H1 (cell line): Measurements from ENCODE around the gene PDE4DIP. TPM values are rescaled to one million over a fixed set of nuclear protein-coding genes. Genes with fewer than 3 reads are reported as not detected.
"Not testable (repeated sequence)": the region's sequence is repeated elsewhere in the genome, so short reads cannot be mapped to it uniquely, and the experiment has no call there.

Source experiments
- CTCF ChIA-PET: fragments of 300-600 bp; sonication (Branson Sonifier 250); formaldehyde crosslinking; loops from one replicate; lab custom pipeline; 2021; ENCODE audit not compliant: partially characterized antibody; lab: Charles Lee
- POLR2A ChIA-PET: fragments of 300-600 bp; sonication (Branson Sonifier 250); formaldehyde crosslinking; loops from one replicate; lab custom pipeline; 2021; ENCODE audit warnings: inconsistent platforms; ENCODE audit not compliant: partially characterized antibody; lab: Charles Lee
- DNase-seq, 2 experiments: peaks; one replicate each; pipeline versions ENCODE4 v3.0.0 to v3.0.0-alpha.2; 2010 to 2022; ENCODE audit warnings: low spot score in 2 of 2, low read depth in 1 of 2, mixed read lengths in 1 of 2
- FAIRE-seq: peaks from 2 replicates; lab custom pipeline; 2011; peaks lifted over from hg19 to GRCh38; lab: Jason Lieb, UNC
- H2AFZ ChIP-seq: 2 replicates; pipeline ENCODE4 v1.8.1; 2012; ENCODE audit warnings: low read length, inconsistent platforms
- H2AK5ac ChIP-seq: 2 replicates; pipeline ENCODE4 v1.6.1; 2013; ENCODE audit warnings: low read depth, low read length
- H2BK120ac ChIP-seq: replicated peaks from 2 replicates; pipeline ENCODE3; 2013; ENCODE audit warnings: low read depth, low read length, inconsistent platforms
- H2BK12ac ChIP-seq: 2 replicates; pipeline ENCODE4 v1.6.1; 2013; ENCODE audit warnings: low read depth, low read length
- H2BK15ac ChIP-seq: 2 replicates; pipeline ENCODE4 v1.6.1; 2013; ENCODE audit warnings: low read length
- H2BK20ac ChIP-seq: 2 replicates; pipeline ENCODE4 v1.6.1; 2013; ENCODE audit warnings: low read length
- H2BK5ac ChIP-seq: 2 replicates; pipeline ENCODE4 v1.6.1; 2013; ENCODE audit warnings: low read depth, low read length
- H3K14ac ChIP-seq: 2 replicates; pipeline ENCODE4 v1.6.1; 2013; ENCODE audit warnings: inconsistent platforms; ENCODE audit not compliant: insufficient read length
- H3K18ac ChIP-seq: 2 replicates; pipeline ENCODE4 v1.6.1; 2013; ENCODE audit warnings: low read length; ENCODE audit errors: extremely low read depth
- H3K23ac ChIP-seq: 2 replicates; pipeline ENCODE4 v1.6.1; 2013; ENCODE audit warnings: inconsistent platforms; ENCODE audit not compliant: insufficient read length
- H3K23me2 ChIP-seq: 2 replicates; pipeline ENCODE4 v1.6.1; 2013; ENCODE audit warnings: low read depth, low read length
- H3K27ac ChIP-seq: 2 replicates; pipeline ENCODE4 v1.6.1; 2011; ENCODE audit warnings: low read depth, low read length, inconsistent platforms
- H3K27me3 ChIP-seq, 4 experiments: replicated peaks in 1 of 4; 1 replicate in 1 of 4; 2 replicates in 3 of 4; pipeline versions ENCODE4 v1.6.1 to v1.8.1; 2011 to 2013; ENCODE audit warnings: low read length in 3 of 4, mild to moderate bottlenecking in 3 of 4, inconsistent platforms in 2 of 4, mixed read lengths in 2 of 4, moderate library complexity in 1 of 4; ENCODE audit not compliant: control insufficient read depth in 3 of 4, insufficient read depth in 3 of 4; ENCODE audit errors: extremely low read depth in 1 of 4
- H3K36me3 ChIP-seq, 4 experiments: 2 replicates each; pipeline versions ENCODE4 v1.6.1 to v1.8.1; 2011 to 2013; ENCODE audit warnings: mild to moderate bottlenecking in 4 of 4, low read length in 3 of 4, moderate library complexity in 2 of 4, control low read depth in 1 of 4, inconsistent platforms in 1 of 4; ENCODE audit not compliant: insufficient read depth in 4 of 4, control insufficient read depth in 2 of 4
- H3K4ac ChIP-seq: replicated peaks from 2 replicates; pipeline ENCODE3; 2013; ENCODE audit warnings: low read length, low read depth, mixed read lengths, inconsistent platforms; ENCODE audit not compliant: insufficient read length
- H3K4me1 ChIP-seq, 4 experiments: replicated peaks in 1 of 4; 1 replicate in 1 of 4; 2 replicates in 3 of 4; pipeline versions ENCODE4 v1.6.1 to v1.8.1; 2011 to 2013; ENCODE audit warnings: low read length in 3 of 4, inconsistent platforms in 2 of 4, mixed read lengths in 1 of 4; ENCODE audit not compliant: insufficient read depth in 4 of 4, control insufficient read depth in 3 of 4
- H3K4me2 ChIP-seq, 2 experiments: 2 replicates each; pipeline versions ENCODE4 v1.6.1 to v1.8.1; 2011 to 2013; ENCODE audit warnings: low read depth in 2 of 2, low read length in 2 of 2, control low read depth in 1 of 2, inconsistent platforms in 1 of 2, mild to moderate bottlenecking in 1 of 2; ENCODE audit not compliant: insufficient read depth in 1 of 2
- H3K4me3 ChIP-seq, 4 experiments: fragments of 200-600, 300-600 bp in 1 of 4; sonication (generic), shearing (Covaris generic), sonication (Bioruptor Twin) in 1 of 4; 2 replicates each; pipeline versions ENCODE4 v1.5.1 to v1.8.1; 2011 to 2016; ENCODE audit warnings: low read length in 4 of 4, low read depth in 3 of 4, control low read depth in 2 of 4, inconsistent platforms in 2 of 4, mild to moderate bottlenecking in 2 of 4, mixed read lengths in 1 of 4, moderate library complexity in 1 of 4; ENCODE audit not compliant: insufficient read depth in 2 of 4; ENCODE audit errors: extremely low read depth in 1 of 4
- H3K56ac ChIP-seq: replicated peaks from 2 replicates; pipeline ENCODE3; 2013; ENCODE audit warnings: low read depth, mild to moderate bottlenecking, mixed read lengths, low read length, inconsistent platforms; ENCODE audit not compliant: insufficient read length
- H3K79me1 ChIP-seq: 2 replicates; pipeline ENCODE4 v1.6.1; 2013; ENCODE audit warnings: low read depth, low read length, control low read depth
- H3K79me2 ChIP-seq, 2 experiments: 2 replicates each; pipeline versions ENCODE4 v1.6.1 to v1.8.1; 2012 to 2013; ENCODE audit warnings: low read length in 2 of 2, mild to moderate bottlenecking in 2 of 2, inconsistent platforms in 1 of 2; ENCODE audit not compliant: insufficient read depth in 2 of 2, control insufficient read depth in 1 of 2
- H3K9ac ChIP-seq, 4 experiments: replicated peaks in 1 of 4; 1 replicate in 1 of 4; 2 replicates in 3 of 4; pipeline versions ENCODE4 v1.6.1 to v1.8.1; 2011 to 2013; ENCODE audit warnings: low read depth in 3 of 4, low read length in 3 of 4, control low read depth in 2 of 4, mild to moderate bottlenecking in 2 of 4, moderate library complexity in 2 of 4, inconsistent platforms in 1 of 4; ENCODE audit errors: extremely low read depth in 1 of 4
- H3K9me3 ChIP-seq, 2 experiments: 2 replicates each; pipeline versions ENCODE4 v1.6.1 to v1.8.1; 2012 to 2013; ENCODE audit warnings: mild to moderate bottlenecking in 2 of 2, moderate library complexity in 2 of 2, control low read depth in 1 of 2, inconsistent platforms in 1 of 2, low read depth in 1 of 2, low read length in 1 of 2, mixed read lengths in 1 of 2; ENCODE audit not compliant: insufficient read depth in 2 of 2
- H4K20me1 ChIP-seq, 2 experiments: replicated peaks in 1 of 2; 2 replicates each; pipeline versions ENCODE3 to v1.8.1; 2011 to 2013; ENCODE audit warnings: inconsistent platforms in 2 of 2, low read length in 2 of 2, mild to moderate bottlenecking in 1 of 2; ENCODE audit not compliant: insufficient read depth in 2 of 2, control insufficient read depth in 1 of 2
- H4K5ac ChIP-seq: 2 replicates; pipeline ENCODE4 v1.6.1; 2013; ENCODE audit warnings: low read length, low read depth, mixed read lengths, inconsistent platforms; ENCODE audit not compliant: insufficient read length
- H4K8ac ChIP-seq: 2 replicates; pipeline ENCODE4 v1.8.0; 2013; ENCODE audit warnings: mild to moderate bottlenecking, moderate library complexity, low read length, inconsistent platforms; ENCODE audit not compliant: insufficient read depth; ENCODE audit errors: extremely low read depth
- H4K91ac ChIP-seq: replicated peaks from 2 replicates; pipeline ENCODE3; 2013; ENCODE audit warnings: low read length, mixed read lengths, inconsistent platforms; ENCODE audit not compliant: insufficient read length
- WGBS, 2 experiments: shearing (Covaris generic) in 1 of 2; methylation state at CpG; one replicate each; pipeline versions ENCODE4 v1.1.6 to v1.1.7; 2013 to 2015; ENCODE audit warnings: low lambda C conversion rate in 2 of 2, mixed read lengths in 2 of 2, inconsistent platforms in 1 of 2, low coverage in 1 of 2, missing lambda C conversion rate in 1 of 2; ENCODE audit not compliant: insufficient replicate concordance in 2 of 2, insufficient coverage in 1 of 2, insufficient read length in 1 of 2; ENCODE audit errors: extremely low coverage in 1 of 2, missing lambda C conversion rate in 1 of 2; 5-methylcytosine and 5-hydroxymethylcytosine counted together
- polyA plus RNA-seq, 7 experiments: library from polyadenylated mRNA; depleted of rRNA in 3 of 7; stranded (reverse) in 5 of 7; unstranded in 2 of 7; fragments of >200 nt in 5 of 7; fragments of 200-250 nt in 2 of 7; gene quantifications; 1 replicate in 5 of 7; 2 replicates in 1 of 7; 4 replicates in 1 of 7; pipeline versions ENCODE4 v1.2.1 to v1.2.3, GENCODE V29; 2011 to 2013; ENCODE audit warnings: missing spikeins in 2 of 7, mixed read lengths in 2 of 7
- total RNA-seq: library from RNA; stranded (reverse); fragmentation: NEBNext Ultra II Directional; extraction: Animal tissue kit (Norgen Biotek cat#: 25700); gene quantifications from 2 replicates; pipeline ENCODE4 v1.2.1, GENCODE V29; 2021

Gene PDE4DIP
- total and polyA plus RNA-seq, 2 of the 8 experiments (the other 6 are each of a cell fraction or from before 2014, with no cell fraction given): 8.4 to 40.5 TPM

- H2AFZ ChIP-seq, DNase-seq, H3K27ac ChIP-seq, H2BK12ac ChIP-seq, FAIRE-seq, H4K8ac ChIP-seq, H4K5ac ChIP-seq, H3K4me2 ChIP-seq, H4K20me1 ChIP-seq, H3K4me3 ChIP-seq, H2AK5ac ChIP-seq, H3K23ac ChIP-seq, POLR2A ChIA-PET, H2BK120ac ChIP-seq, CTCF ChIA-PET, H3K23me2 ChIP-seq, H2BK20ac ChIP-seq, H4K91ac ChIP-seq, H3K9ac ChIP-seq, H3K79me2 ChIP-seq, H3K18ac ChIP-seq, H3K4ac ChIP-seq, H3K79me1 ChIP-seq, H2BK5ac ChIP-seq, H3K27me3 ChIP-seq, H3K14ac ChIP-seq, H3K56ac ChIP-seq, H3K9me3 ChIP-seq, H2BK15ac ChIP-seq, H3K4me1 ChIP-seq, H3K36me3 ChIP-seq: not testable (repeated sequence)
- WGBS, 2 experiments: 90% methylated on average over 3 of the region's 3 CpGs; no CpG with 5 or more reads in 1 of the 2 experiments
Observed at GRCh38 chr1:148989378-148989777, 145.2 kb downstream of the PDE4DIP start.

DNA sequence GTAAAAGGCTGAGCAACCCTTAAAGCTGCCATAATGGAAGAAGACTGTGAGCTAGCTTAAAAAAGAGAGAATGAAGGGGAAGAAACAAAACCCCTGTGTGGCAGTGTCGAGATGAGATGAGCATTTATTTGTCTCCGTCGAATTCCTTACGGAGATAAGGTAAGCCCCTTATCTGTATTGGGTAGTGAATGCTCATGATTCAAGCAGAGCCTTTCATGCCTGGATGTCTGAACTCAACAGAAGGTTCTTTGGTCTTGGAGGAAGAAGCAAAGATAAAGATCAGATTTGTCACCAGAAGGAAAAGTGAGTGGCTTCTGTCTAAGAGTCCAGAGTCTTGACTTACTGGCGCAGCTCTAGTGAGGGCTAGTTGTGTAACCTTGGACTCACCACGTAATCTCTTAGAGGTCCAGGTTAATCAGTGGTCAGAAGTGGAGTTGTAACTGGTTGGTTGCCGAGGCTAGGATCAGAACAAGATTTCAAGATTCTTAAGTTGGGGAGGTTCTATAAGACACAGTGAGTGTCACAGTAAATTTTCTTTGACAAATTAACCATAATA lies 146.1 kb downstream of the PDE4DIP start:
- DNase-seq: not testable (repeated sequence)

More for the DNA sequence above, 146.1 kb downstream of the PDE4DIP start:
- H3K4me2 ChIP-seq, H3K27me3 ChIP-seq, H4K5ac ChIP-seq, H3K4me3 ChIP-seq, H3K18ac ChIP-seq, H4K91ac ChIP-seq, H2AK5ac ChIP-seq, H2BK5ac ChIP-seq, H3K27ac ChIP-seq, H3K79me1 ChIP-seq, H3K36me3 ChIP-seq, H2AFZ ChIP-seq, H3K23ac ChIP-seq, H3K9ac ChIP-seq, FAIRE-seq, H4K20me1 ChIP-seq, POLR2A ChIA-PET, H2BK12ac ChIP-seq, H3K9me3 ChIP-seq, H2BK15ac ChIP-seq, H3K56ac ChIP-seq, H3K4me1 ChIP-seq, H2BK20ac ChIP-seq, CTCF ChIA-PET, H4K8ac ChIP-seq, H3K14ac ChIP-seq, H3K79me2 ChIP-seq, H2BK120ac ChIP-seq, H3K4ac ChIP-seq, H3K23me2 ChIP-seq: not testable (repeated sequence)
- WGBS, 2 experiments: 89% methylated on average over 5 of the region's 7 CpGs; no CpG with 5 or more reads in 1 of the 2 experiments
